GM12873 (cell line): ENCODE results near the gene ANKRD28.

ENCODE experiments used
- TF ChIP-seq, protein P1 (sequence below): IDR thresholded peaks from 2 replicates; pipeline ENCODE4 v1.5.1; 2012; ENCODE audit warnings: low read depth, mild to moderate bottlenecking, moderate library complexity, low read length, control low read depth; ENCODE audit not compliant: insufficient read depth; ENCODE audit errors: missing control alignments

ANKRD28 gene

DNA sequence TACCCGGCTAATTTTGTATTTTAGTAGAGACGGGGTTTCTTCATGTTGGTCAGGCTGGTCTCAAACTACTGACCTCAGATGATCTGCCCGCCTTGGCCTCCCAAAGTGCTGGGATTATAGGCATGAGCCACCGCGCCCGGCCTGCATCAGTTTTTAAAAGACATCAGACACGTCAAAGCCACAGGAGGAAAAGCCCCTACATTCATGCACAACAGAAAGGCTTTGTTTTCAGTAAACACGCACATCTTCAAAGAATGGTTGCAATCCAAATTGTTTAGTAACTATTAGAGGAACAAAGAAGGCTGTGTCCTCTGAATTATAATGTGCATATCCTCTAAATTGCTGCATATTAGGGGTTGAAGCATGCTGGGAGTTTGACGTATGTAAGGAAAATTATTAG lies 142.9 kb downstream of the ANKRD28 start:
- TF ChIP-seq, protein P1, sequence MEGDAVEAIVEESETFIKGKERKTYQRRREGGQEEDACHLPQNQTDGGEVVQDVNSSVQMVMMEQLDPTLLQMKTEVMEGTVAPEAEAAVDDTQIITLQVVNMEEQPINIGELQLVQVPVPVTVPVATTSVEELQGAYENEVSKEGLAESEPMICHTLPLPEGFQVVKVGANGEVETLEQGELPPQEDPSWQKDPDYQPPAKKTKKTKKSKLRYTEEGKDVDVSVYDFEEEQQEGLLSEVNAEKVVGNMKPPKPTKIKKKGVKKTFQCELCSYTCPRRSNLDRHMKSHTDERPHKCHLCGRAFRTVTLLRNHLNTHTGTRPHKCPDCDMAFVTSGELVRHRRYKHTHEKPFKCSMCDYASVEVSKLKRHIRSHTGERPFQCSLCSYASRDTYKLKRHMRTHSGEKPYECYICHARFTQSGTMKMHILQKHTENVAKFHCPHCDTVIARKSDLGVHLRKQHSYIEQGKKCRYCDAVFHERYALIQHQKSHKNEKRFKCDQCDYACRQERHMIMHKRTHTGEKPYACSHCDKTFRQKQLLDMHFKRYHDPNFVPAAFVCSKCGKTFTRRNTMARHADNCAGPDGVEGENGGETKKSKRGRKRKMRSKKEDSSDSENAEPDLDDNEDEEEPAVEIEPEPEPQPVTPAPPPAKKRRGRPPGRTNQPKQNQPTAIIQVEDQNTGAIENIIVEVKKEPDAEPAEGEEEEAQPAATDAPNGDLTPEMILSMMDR = no peak

DNA sequence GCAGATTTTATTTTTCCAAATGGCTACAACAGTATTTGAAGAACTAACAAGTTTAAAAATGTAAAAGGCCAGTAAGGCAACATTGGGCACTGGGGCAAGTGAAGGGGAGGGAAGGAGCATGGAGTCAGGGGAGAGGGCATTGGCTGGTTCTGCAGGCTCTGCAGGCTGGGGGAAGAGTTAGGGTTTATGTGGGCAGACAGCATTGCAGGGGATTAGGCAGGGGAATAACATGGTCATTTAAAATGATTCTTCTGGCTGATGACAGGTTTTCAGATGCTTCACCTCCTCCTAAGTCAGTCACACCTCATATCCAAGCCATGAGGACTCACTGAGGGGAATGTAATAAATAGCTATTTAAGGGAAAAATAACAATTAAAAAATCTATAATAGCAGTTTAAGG lies 143.7 kb downstream of the ANKRD28 start:
- TF ChIP-seq, protein P1 = no peak

DNA sequence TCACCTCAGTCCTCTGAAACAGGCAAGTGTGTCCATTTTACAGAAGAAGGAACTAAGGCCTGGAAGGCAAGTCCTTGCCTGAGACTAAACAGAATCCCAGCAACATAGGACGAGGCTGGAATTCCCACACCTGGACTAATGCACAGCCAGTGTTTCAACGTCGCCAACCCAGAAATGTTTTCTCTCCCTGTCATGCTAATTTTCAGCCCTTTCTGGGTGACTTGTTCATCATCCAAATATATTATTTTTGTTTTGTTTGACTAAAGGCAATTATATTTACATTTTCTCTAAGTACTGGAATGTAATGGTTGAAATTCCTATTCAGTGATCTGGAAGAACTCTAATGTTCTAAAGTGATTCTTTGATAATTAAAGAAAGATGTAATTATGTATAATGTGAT lies 144.5 kb downstream of the ANKRD28 start:
- TF ChIP-seq, protein P1 = no peak

DNA sequence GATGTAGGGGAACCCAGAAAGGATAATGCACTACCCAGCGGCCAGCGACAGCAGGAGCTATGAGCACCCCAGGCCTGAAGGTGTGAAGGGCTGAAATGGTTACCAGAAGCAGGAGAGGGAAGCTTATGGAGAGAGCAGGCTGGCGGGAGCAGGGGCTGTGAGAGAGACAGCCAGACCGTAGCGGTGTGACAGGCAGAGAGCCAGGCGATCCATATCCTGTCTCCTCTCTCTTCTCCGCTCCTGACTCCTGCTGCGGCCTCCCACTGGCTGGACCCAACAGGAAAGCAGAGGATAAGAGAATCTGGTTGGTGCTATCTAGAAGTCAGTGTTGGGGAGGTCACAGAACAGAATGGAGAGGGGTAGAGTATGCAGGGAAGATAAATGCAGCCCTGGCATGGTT lies 146.4 kb downstream of the ANKRD28 start:
- TF ChIP-seq, protein P1 = no peak

DNA sequence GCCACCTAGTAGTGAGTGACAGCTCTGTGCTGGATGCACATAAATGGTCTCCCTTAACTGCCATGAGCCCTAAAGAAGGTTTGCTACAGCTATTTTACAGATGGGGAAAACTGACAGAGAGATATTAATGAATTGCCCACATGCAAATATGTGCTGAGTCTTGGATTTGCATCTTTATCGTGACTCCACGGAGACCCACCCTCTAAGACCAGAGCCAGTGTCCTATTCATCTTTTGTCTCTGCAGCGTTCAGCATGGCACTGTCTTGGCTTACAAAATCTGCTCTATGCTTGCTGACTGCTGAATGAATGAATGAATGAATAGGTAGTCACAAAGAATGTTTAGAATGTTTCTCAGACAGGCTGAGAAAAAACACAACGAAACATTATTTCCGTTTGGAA lies 147.9 kb downstream of the ANKRD28 start:
- TF ChIP-seq, protein P1 = no peak

DNA sequence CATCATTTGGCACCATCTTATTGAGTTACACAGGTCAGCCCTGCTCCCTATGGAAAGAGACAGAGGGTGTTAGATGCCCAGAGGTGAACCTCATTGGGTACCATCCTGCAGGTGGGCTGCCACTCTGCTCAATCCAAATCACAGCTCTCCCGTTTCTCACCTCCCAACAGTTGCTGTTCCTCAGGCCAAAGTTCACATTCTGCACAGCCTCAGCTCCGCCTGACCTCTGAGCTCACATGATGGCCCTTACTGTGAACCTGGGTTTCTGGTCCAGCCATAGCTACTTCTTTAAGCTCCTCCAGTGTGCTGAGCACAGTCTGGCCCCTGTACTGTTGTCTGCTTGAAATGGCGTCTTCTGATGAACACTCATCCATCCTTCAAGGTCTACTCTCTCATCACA lies 148.4 kb downstream of the ANKRD28 start:
- TF ChIP-seq, protein P1 = no peak

DNA sequence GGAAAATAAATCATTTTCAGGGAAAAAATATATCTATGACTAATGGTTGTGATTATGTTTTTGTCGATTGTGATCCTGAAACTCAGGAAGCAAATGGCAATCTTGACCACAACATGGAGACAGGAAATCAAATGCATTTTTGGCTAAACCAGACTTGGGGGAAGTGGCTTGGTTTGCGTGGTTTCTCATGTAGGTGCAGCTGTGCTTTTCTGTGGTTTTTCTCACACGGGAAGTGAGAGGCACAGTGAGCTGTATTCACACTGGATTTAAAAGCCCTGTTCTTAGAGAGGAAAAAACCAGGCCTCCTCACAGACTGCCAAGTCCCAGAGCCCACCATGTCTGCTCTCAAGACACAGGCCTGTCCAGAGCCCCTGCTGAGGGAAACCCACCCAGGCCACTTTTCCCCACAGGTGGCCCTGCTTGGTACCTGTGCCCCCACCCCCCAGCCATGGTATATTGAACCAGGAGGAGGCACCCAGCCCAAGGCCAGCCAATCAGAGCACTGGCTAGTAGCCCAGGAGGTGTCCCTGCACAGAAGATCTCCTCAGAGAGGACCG lies 150.1 kb downstream of the ANKRD28 start:
- TF ChIP-seq, protein P1 = no peak
